ENCODE data around the gene FNDC11. TPM values are rescaled to one million over a fixed set of nuclear protein-coding genes. Genes with fewer than 3 reads are reported as not detected.
"Not testable (repeated sequence)": the region's sequence is repeated elsewhere in the genome, so short reads cannot be mapped to it uniquely, and the experiment has no call there.

The FNDC11 gene
- total RNA-seq, 1 donor = 0.45 TPM

- TF ChIP-seq CTCF (IDR thresholded peaks at IDR 0.05; ENCODE audit: insufficient read depth, low read length) = no peak
- peak; percentile 78 for DNase-seq (ENCODE audit: low read depth)
- peak overlapping the region; percentile 63 for H3K4me3 ChIP-seq (ENCODE audit: low read depth, low read length)
These were observed 567 bp upstream of the FNDC11 start for GRCh38 chr20:63553251-63553932.

- H3K4me3 ChIP-seq (ENCODE audit: low read depth, low read length) = peak overlapping the region; percentile 63
- no peak for DNase-seq (ENCODE audit: low read depth)
- TF ChIP-seq CTCF (IDR thresholded peaks at IDR 0.05; ENCODE audit: insufficient read depth, low read length) = no peak
These were observed 661 bp downstream of the FNDC11 start for GRCh38 chr20:63554361-63555278.

- no peak for TF ChIP-seq CTCF (IDR thresholded peaks at IDR 0.05; ENCODE audit: insufficient read depth, low read length)
- no peak overlapping the region for H3K4me3 ChIP-seq (ENCODE audit: low read depth, low read length)
- no peak for DNase-seq (ENCODE audit: low read depth)
These were observed 1.9 kb downstream of the FNDC11 start for GRCh38 chr20:63555661-63556381.

- TF ChIP-seq CTCF (IDR thresholded peaks at IDR 0.05; ENCODE audit: insufficient read depth, low read length) = no peak
- H3K4me3 ChIP-seq (ENCODE audit: low read depth, low read length) = no peak overlapping the region
- DNase-seq (ENCODE audit: low read depth) = no peak
These were observed 3.0 kb downstream of the FNDC11 start for GRCh38 chr20:63556873-63557478.

GRCh38 chr20:63557481-63557891, 3.5 kb downstream of the FNDC11 start:
- TF ChIP-seq CTCF (IDR thresholded peaks at IDR 0.05; ENCODE audit: insufficient read depth, low read length) = no peak
- no peak for DNase-seq (ENCODE audit: low read depth)
- H3K4me3 ChIP-seq (ENCODE audit: low read depth, low read length) = no peak overlapping the region

GRCh38 chr20:63558804-63559484, 5.0 kb downstream of the FNDC11 start:
- no peak for DNase-seq (ENCODE audit: low read depth)
- no peak for TF ChIP-seq CTCF (IDR thresholded peaks at IDR 0.05; ENCODE audit: insufficient read depth, low read length)
- no peak overlapping the region for H3K4me3 ChIP-seq (ENCODE audit: low read depth, low read length)

- H3K4me3 ChIP-seq (ENCODE audit: low read depth, low read length); DNase-seq (ENCODE audit: low read depth): not testable (repeated sequence)
These were observed 5.8 kb downstream of the FNDC11 start for GRCh38 chr20:63559485-63560332.

Data from fibroblast of the aortic adventitia (primary cell).